SK-N-SH (cell line): ENCODE data around the gene GAPVD1.

Experiments
- JUND ChIP-seq: IDR thresholded peaks from 2 replicates; pipeline ENCODE4 v1.4.0; 2012
- RXRA ChIP-seq: IDR thresholded peaks from 2 replicates; pipeline ENCODE4 v1.4.0; 2012; ENCODE audit warnings: low read depth, mild to moderate bottlenecking, borderline replicate concordance
- SMC3 ChIP-seq: IDR thresholded peaks from 2 replicates; pipeline ENCODE4 v1.6.1; 2012; ENCODE audit warnings: low read depth, low read length, improper control_type of control experiment
- TF ChIP-seq, protein P1 (sequence below): fragments of 200-600 bp; sonication (generic); IDR thresholded peaks from 2 replicates; pipeline ENCODE4 v1.6.1; 2017; ENCODE audit warnings: antibody characterized with exemption, mild to moderate bottlenecking, moderate library complexity
- TF ChIP-seq, protein P2 (sequence below): IDR thresholded peaks from 2 replicates; pipeline ENCODE4 v1.4.0; 2012; ENCODE audit warnings: low read depth

DNA sequence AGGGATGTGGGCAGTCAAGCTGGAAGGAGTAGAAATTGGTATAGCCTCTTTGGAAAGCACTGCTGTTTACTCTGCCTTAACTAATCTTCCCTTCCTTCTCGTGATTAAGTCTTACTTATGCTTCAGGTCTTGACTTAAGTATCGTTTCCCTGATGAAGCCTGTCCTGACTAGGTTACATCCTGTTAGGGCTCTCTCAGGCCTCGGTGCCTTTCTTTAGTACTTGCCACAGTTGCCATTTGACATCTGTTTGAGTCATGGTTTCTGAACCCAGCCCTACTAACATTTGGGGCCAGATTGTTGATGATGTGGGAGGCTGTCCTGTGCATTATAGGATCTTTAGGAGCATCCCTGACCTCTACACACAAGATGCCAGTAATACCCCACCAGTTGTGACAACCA lies 94.4 kb downstream of the GAPVD1 start:
- TF ChIP-seq RXRA (no peak), SMC3 (no peak), JUND (no peak)
- TF ChIP-seq, protein P1, sequence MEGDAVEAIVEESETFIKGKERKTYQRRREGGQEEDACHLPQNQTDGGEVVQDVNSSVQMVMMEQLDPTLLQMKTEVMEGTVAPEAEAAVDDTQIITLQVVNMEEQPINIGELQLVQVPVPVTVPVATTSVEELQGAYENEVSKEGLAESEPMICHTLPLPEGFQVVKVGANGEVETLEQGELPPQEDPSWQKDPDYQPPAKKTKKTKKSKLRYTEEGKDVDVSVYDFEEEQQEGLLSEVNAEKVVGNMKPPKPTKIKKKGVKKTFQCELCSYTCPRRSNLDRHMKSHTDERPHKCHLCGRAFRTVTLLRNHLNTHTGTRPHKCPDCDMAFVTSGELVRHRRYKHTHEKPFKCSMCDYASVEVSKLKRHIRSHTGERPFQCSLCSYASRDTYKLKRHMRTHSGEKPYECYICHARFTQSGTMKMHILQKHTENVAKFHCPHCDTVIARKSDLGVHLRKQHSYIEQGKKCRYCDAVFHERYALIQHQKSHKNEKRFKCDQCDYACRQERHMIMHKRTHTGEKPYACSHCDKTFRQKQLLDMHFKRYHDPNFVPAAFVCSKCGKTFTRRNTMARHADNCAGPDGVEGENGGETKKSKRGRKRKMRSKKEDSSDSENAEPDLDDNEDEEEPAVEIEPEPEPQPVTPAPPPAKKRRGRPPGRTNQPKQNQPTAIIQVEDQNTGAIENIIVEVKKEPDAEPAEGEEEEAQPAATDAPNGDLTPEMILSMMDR: no peak
- TF ChIP-seq, protein P2, sequence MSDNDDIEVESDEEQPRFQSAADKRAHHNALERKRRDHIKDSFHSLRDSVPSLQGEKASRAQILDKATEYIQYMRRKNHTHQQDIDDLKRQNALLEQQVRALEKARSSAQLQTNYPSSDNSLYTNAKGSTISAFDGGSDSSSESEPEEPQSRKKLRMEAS: no peak
